GM12873 (cell line): ENCODE measurements around the gene SHISA6.

Source experiments
- TF ChIP-seq, protein P1 (sequence below): IDR thresholded peaks from 2 replicates; pipeline ENCODE4 v1.5.1; 2012; ENCODE audit warnings: low read depth, mild to moderate bottlenecking, moderate library complexity, low read length, control low read depth; ENCODE audit not compliant: insufficient read depth; ENCODE audit errors: missing control alignments

The SHISA6 gene

GRCh38 chr17:11244776-11245175 lies 3.8 kb downstream of the SHISA6 start:
- TF ChIP-seq, protein P1, sequence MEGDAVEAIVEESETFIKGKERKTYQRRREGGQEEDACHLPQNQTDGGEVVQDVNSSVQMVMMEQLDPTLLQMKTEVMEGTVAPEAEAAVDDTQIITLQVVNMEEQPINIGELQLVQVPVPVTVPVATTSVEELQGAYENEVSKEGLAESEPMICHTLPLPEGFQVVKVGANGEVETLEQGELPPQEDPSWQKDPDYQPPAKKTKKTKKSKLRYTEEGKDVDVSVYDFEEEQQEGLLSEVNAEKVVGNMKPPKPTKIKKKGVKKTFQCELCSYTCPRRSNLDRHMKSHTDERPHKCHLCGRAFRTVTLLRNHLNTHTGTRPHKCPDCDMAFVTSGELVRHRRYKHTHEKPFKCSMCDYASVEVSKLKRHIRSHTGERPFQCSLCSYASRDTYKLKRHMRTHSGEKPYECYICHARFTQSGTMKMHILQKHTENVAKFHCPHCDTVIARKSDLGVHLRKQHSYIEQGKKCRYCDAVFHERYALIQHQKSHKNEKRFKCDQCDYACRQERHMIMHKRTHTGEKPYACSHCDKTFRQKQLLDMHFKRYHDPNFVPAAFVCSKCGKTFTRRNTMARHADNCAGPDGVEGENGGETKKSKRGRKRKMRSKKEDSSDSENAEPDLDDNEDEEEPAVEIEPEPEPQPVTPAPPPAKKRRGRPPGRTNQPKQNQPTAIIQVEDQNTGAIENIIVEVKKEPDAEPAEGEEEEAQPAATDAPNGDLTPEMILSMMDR, result no peak

GRCh38 chr17:11245187-11245586 lies 4.2 kb downstream of the SHISA6 start:
- TF ChIP-seq, protein P1, result no peak

DNA sequence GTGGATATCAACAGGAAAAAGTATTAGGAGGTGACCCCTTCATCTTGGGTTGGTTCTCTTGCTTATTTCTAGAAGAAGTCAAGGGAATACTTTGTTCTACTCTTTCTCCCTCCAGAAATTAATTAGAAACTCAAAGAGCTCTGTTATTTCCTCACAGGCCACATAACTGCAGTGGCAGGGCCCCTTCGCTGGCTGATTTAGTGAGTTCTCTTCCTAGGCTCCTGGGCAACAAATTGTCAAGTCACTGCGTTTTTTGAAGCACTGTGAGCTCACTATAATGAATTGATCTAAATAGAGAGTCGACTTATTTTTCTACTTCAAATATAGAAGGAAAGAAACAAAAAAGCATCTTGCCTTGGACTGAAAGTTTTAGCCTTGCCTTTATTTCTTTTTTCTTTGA lies 4.8 kb downstream of the SHISA6 start:
- TF ChIP-seq, protein P1, result no peak

- TF ChIP-seq, protein P1, result no peak
Measured at GRCh38 chr17:11250161-11250560, 9.1 kb downstream of the SHISA6 start.

DNA sequence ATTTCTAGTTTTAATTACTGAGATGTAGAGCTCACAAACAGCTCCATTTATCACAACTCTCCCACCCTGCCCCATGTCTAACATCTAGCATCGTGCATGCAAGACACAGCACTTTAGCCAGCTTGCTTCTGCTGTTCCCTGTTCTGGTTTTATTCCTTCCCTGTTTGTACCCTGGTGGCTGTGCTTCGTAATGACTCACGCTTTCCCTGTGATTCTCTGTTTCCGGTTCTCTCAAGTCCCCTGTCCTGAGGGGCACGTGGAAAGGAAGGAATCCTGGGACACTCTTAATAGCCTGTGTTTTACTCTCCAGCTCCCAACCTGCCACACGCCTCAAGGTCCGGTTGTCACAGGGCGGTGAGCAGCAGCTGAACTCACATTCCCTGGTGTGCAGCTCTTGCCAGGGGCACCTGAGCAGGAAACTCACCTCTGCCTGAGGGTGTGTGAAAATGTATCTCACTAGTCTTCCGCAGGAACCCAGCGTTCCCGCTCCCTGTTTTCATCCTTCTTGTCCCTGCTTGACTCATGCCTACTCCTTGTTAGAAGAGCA lies 10.6 kb downstream of the SHISA6 start:
- TF ChIP-seq, protein P1, result no peak

GRCh38 chr17:11252146-11252545 lies 11.1 kb downstream of the SHISA6 start:
- TF ChIP-seq, protein P1, result no peak

DNA sequence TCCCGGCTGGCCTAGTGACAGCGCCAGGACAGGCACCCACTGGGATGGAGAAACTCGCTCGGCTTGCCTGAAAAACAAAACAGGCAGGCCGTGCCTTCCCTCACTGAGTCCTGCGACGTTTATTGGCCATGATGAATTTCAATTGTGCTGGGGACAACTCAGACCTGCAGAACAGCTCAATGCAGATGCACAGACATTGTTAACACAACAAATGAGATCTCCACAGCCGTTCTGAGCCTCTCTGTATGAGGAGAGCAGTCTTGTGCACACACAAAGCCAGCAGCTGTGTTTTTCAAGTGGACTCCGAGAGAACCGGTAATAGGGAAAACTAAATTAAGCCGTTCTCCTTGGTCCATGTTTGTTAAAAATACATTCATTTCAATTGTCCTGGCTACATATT lies 15.9 kb downstream of the SHISA6 start:
- TF ChIP-seq, protein P1, result no peak
